H9 (cell line): ENCODE results near the gene NEGR1. TPM values are rescaled to one million over a fixed set of nuclear protein-coding genes. Genes with fewer than 3 reads are reported as not detected.
A peak's percentile ranks its signal among the peaks of the same experiment; 100 is the strongest.

Experiments
- DNase-seq: peaks from one replicate; pipeline ENCODE4 v3.0.0-alpha.2; 2017
- H2AFZ ChIP-seq: one replicate; pipeline ENCODE4 v1.6.1; 2013; ENCODE audit warnings: mild to moderate bottlenecking, low read length, control low read depth, moderate library complexity
- H2AK5ac ChIP-seq: 2 replicates; pipeline ENCODE4 v1.6.1; 2013; ENCODE audit warnings: low read length, control low read depth, mixed read lengths; ENCODE audit not compliant: insufficient read length
- H2BK120ac ChIP-seq: one replicate; pipeline ENCODE4 v1.6.1; 2013; ENCODE audit warnings: low read depth, mild to moderate bottlenecking, low read length, control low read depth, inconsistent platforms; ENCODE audit not compliant: poor library complexity, severe bottlenecking
- H2BK12ac ChIP-seq: 2 replicates; pipeline ENCODE4 v1.6.1; 2013; ENCODE audit warnings: low read length, control low read depth, mixed read lengths, low read depth; ENCODE audit not compliant: insufficient read length
- H2BK15ac ChIP-seq: 2 replicates; pipeline ENCODE4 v1.6.1; 2013; ENCODE audit warnings: low read depth, low read length, control low read depth
- H2BK20ac ChIP-seq: one replicate; pipeline ENCODE4 v1.6.1; 2013; ENCODE audit warnings: low read depth, mild to moderate bottlenecking, low read length, control low read depth, inconsistent platforms; ENCODE audit not compliant: poor library complexity, severe bottlenecking
- H2BK5ac ChIP-seq: 2 replicates; pipeline ENCODE4 v1.6.1; 2013; ENCODE audit warnings: low read length, control low read depth, mixed read lengths; ENCODE audit not compliant: insufficient read length
- H3K14ac ChIP-seq: 2 replicates; pipeline ENCODE4 v1.6.1; 2013; ENCODE audit warnings: low read length, control low read depth; ENCODE audit not compliant: insufficient read depth
- H3K18ac ChIP-seq: 2 replicates; pipeline ENCODE4 v1.6.1; 2013; ENCODE audit warnings: low read depth, mild to moderate bottlenecking, mixed read lengths, low read length, control low read depth; ENCODE audit not compliant: insufficient read length
- H3K23ac ChIP-seq: 2 replicates; pipeline ENCODE4 v1.6.1; 2013; ENCODE audit warnings: low read length, control low read depth, mixed read lengths, low read depth; ENCODE audit not compliant: insufficient read length
- H3K23me2 ChIP-seq: 2 replicates; pipeline ENCODE4 v1.6.1; 2013; ENCODE audit warnings: low read depth, mild to moderate bottlenecking, mixed read lengths, low read length, control low read depth; ENCODE audit not compliant: insufficient read length, poor library complexity, severe bottlenecking
- H3K27ac ChIP-seq: 2 replicates; pipeline ENCODE4 v1.5.1; 2013; ENCODE audit warnings: low read length, control low read depth, mixed read lengths, low read depth; ENCODE audit not compliant: insufficient read length
- H3K27me3 ChIP-seq: 2 replicates; pipeline ENCODE4 v1.6.1; 2013; ENCODE audit warnings: low read length, control low read depth, inconsistent platforms; ENCODE audit not compliant: insufficient read depth
- H3K4ac ChIP-seq: 2 replicates; pipeline ENCODE4 v1.6.1; 2013; ENCODE audit warnings: low read depth, mild to moderate bottlenecking, control low read depth, inconsistent platforms, low read length, moderate library complexity
- H3K4me1 ChIP-seq: 2 replicates; pipeline ENCODE4 v1.6.1; 2013; ENCODE audit warnings: low read length, control low read depth, inconsistent platforms; ENCODE audit not compliant: insufficient read depth
- H3K4me2 ChIP-seq: 2 replicates; pipeline ENCODE4 v1.6.1; 2013; ENCODE audit warnings: low read length, control low read depth, mixed read lengths; ENCODE audit not compliant: insufficient read length, insufficient read depth
- H3K56ac ChIP-seq: 2 replicates; pipeline ENCODE4 v1.6.1; 2013; ENCODE audit warnings: low read depth, mild to moderate bottlenecking, mixed read lengths, low read length, control low read depth; ENCODE audit not compliant: insufficient read length
- H3K79me1 ChIP-seq: 2 replicates; pipeline ENCODE4 v1.6.1; 2013; ENCODE audit warnings: low read depth, mild to moderate bottlenecking, moderate library complexity, low read length, control low read depth, inconsistent platforms; ENCODE audit not compliant: insufficient read depth, poor library complexity, severe bottlenecking
- H3K79me2 ChIP-seq: 2 replicates; pipeline ENCODE4 v1.6.1; 2013; ENCODE audit warnings: low read length, control low read depth, inconsistent platforms; ENCODE audit not compliant: insufficient read depth
- H3K9ac ChIP-seq: 2 replicates; pipeline ENCODE4 v1.6.1; 2013; ENCODE audit warnings: low read length, control low read depth, mixed read lengths; ENCODE audit not compliant: insufficient read length; ENCODE audit errors: extremely low read depth
- H3K9me3 ChIP-seq: one replicate; pipeline ENCODE4 v1.6.1; 2013; ENCODE audit warnings: low read depth, low read length, inconsistent platforms; ENCODE audit not compliant: control insufficient read depth
- H3T11ph ChIP-seq: one replicate; pipeline ENCODE4 v1.6.1; 2013; ENCODE audit warnings: mild to moderate bottlenecking, low read length, control low read depth, inconsistent platforms
- H4K20me1 ChIP-seq: one replicate; pipeline ENCODE4 v1.6.1; 2013; ENCODE audit not compliant: control insufficient read depth, insufficient read length, insufficient read depth
- H4K5ac ChIP-seq: 2 replicates; pipeline ENCODE4 v1.6.1; 2013; ENCODE audit warnings: low read depth, mild to moderate bottlenecking, mixed read lengths, low read length, control low read depth; ENCODE audit not compliant: insufficient read length
- H4K8ac ChIP-seq: replicated peaks from 2 replicates; pipeline ENCODE4 v1.6.1; 2013; ENCODE audit warnings: low read length, control low read depth, mixed read lengths, low read depth; ENCODE audit not compliant: insufficient read length
- H4K91ac ChIP-seq: 2 replicates; pipeline ENCODE4 v1.6.1; 2013; ENCODE audit warnings: low read depth, mild to moderate bottlenecking, moderate library complexity, mixed read lengths, low read length, control low read depth; ENCODE audit not compliant: insufficient read length
- H3K27ac Mint-ChIP-seq, 3 experiments: 2 replicates in 2 of 3; 3 replicates in 1 of 3; pipeline ENCODE4 v1.8.0; 2020 to 2021; ENCODE audit warnings: mixed read lengths in 3 of 3, mild to moderate bottlenecking in 1 of 3, moderate library complexity in 1 of 3
- H3K27me3 Mint-ChIP-seq: 2 replicates; pipeline ENCODE4 v1.8.0; 2021; ENCODE audit warnings: low read depth, mild to moderate bottlenecking, moderate library complexity, mixed read lengths
- H3K36me3 Mint-ChIP-seq, 3 experiments: 2 replicates in 2 of 3; 3 replicates in 1 of 3; pipeline ENCODE4 v1.8.0; 2020 to 2021; ENCODE audit warnings: low read depth in 3 of 3, mixed read lengths in 3 of 3; ENCODE audit not compliant: insufficient read depth in 1 of 3
- H3K4me1 Mint-ChIP-seq, 2 experiments: 2 replicates each; pipeline ENCODE4 v1.8.0; 2020; ENCODE audit warnings: mixed read lengths in 2 of 2
- H3K4me3 Mint-ChIP-seq, 2 experiments: 2 replicates in 1 of 2; 3 replicates in 1 of 2; pipeline ENCODE4 v1.8.0; 2020 to 2021; ENCODE audit warnings: mild to moderate bottlenecking in 2 of 2, mixed read lengths in 2 of 2, moderate library complexity in 1 of 2
- H3K9me3 Mint-ChIP-seq, 2 experiments: 2 replicates in 1 of 2; 3 replicates in 1 of 2; pipeline ENCODE4 v1.8.0; 2020; ENCODE audit warnings: mild to moderate bottlenecking in 2 of 2, mixed read lengths in 2 of 2, moderate library complexity in 1 of 2
- WGBS: extraction: QIAGEN DNeasy Blood & Tissue Kit; methylation state at CpG from one replicate; pipeline ENCODE4 v1.1.7; 2013; ENCODE audit warnings: missing lambda C conversion rate, low lambda C conversion rate, mixed read lengths; ENCODE audit not compliant: insufficient read length; ENCODE audit errors: extremely low coverage; 5-methylcytosine and 5-hydroxymethylcytosine counted together
- total RNA-seq: library from RNA; stranded (reverse); gene quantifications from 2 replicates; pipeline ENCODE4 v1.2.1, GENCODE V29; 2021
- TF ChIP-seq, protein P1 (sequence below): fragments of 200-600 bp; sonication (generic); conservative IDR thresholded peaks from 3 replicates; pipeline ENCODE4 v1.8.0; 2021; ENCODE audit warnings: antibody characterized with exemption, mild to moderate bottlenecking

The NEGR1 gene
- total RNA-seq, 1 experiment from 2014 or later = 0.13 TPM

DNA sequence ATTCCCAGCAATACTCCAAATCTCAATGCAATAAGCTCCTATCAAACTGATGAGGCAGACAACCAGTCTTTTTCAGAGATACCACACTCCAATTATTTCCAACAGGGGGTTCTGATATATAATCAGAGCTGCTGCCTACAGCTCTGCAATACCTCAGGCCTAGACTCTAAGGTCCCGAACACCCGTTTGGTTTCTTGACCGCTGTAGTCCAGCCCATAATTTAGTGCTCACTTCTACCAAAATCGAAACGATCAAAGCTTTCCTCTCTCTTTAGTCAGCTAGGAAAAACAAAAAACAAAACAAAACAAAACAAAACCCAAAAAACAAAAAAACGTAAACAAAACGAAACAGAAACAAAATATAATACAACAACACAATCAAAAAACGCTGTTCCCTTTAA, 453.0 kb downstream of the NEGR1 start:
- Histone ChIP-seq H3K4me1 (no peaks in the 10 kb centered on the region), H2AFZ (no peak overlapping the region), H3K23me2 (no peaks in the 10 kb centered on the region), H4K8ac (no peak overlapping the region), H3K79me2 (no peaks in the 10 kb centered on the region), H4K91ac (no peak overlapping the region), H3K18ac (no peak overlapping the region), H3K79me1 (no peaks in the 10 kb centered on the region), H4K20me1 (no peaks in the 10 kb centered on the region), H3K27ac (no peak overlapping the region), H3K56ac (no peak overlapping the region), H2BK20ac (no peak overlapping the region), H2BK15ac (no peak overlapping the region), H2BK12ac (no peak overlapping the region), H3K4me2 (no peak overlapping the region), H3K27me3 (no peaks in the 10 kb centered on the region), H3K9ac (no peak overlapping the region), H2BK120ac (no peak overlapping the region), H3K23ac (no peak overlapping the region), H4K5ac (no peak overlapping the region), H3K4ac (no peak overlapping the region), H3K14ac (no peak overlapping the region), H3K9me3 (no peaks in the 10 kb centered on the region), H2BK5ac (no peak overlapping the region), H2AK5ac (no peak overlapping the region), H3T11ph (no peak overlapping the region)
- no peak for DNase-seq
- TF ChIP-seq, protein P1, sequence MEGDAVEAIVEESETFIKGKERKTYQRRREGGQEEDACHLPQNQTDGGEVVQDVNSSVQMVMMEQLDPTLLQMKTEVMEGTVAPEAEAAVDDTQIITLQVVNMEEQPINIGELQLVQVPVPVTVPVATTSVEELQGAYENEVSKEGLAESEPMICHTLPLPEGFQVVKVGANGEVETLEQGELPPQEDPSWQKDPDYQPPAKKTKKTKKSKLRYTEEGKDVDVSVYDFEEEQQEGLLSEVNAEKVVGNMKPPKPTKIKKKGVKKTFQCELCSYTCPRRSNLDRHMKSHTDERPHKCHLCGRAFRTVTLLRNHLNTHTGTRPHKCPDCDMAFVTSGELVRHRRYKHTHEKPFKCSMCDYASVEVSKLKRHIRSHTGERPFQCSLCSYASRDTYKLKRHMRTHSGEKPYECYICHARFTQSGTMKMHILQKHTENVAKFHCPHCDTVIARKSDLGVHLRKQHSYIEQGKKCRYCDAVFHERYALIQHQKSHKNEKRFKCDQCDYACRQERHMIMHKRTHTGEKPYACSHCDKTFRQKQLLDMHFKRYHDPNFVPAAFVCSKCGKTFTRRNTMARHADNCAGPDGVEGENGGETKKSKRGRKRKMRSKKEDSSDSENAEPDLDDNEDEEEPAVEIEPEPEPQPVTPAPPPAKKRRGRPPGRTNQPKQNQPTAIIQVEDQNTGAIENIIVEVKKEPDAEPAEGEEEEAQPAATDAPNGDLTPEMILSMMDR = no peak
- Mint-ChIP-seq H3K4me1 (peaks cover 28 to 38% of the 10 kb centered on the region in 2 experiments), H3K27me3 (no peaks in the 10 kb centered on the region), H3K4me3 (no peak overlapping the region), H3K27ac (peak overlapping the region; percentile 2 to 27 (median 10); a peak in 4 of 7 replicates), H3K9me3 (0 out of 5 replicates have a peak, but pooled peaks cover 0 to 2% of the 10 kb centered on the region in 2 experiments), H3K36me3 (no peaks in the 10 kb centered on the region)
- whole genome bisulfite sequencing = 100% methylated on average over 3 of the region's 8 CpGs
